GM19395 (cell line): ENCODE results near the gene BMP6.

Source experiments
- ATAC-seq: cut with Tn5 transposase; IDR thresholded peaks from one replicate; pipeline ENCODE4 v1.9.1; 2021; ENCODE audit warnings: mild to moderate bottlenecking, moderate library complexity; ENCODE audit not compliant: unreplicated experiment

The BMP6 gene

GRCh38 chr6:7821426-7821825 lies 95.5 kb downstream of the BMP6 start:
- ATAC-seq, result no peak

GRCh38 chr6:7823552-7823951 lies 97.7 kb downstream of the BMP6 start:
- ATAC-seq, result no peak

- ATAC-seq, result no peak
Observed at GRCh38 chr6:7825986-7826385, 100.1 kb downstream of the BMP6 start.

- no peak for ATAC-seq
Observed at GRCh38 chr6:7827142-7827541, 101.2 kb downstream of the BMP6 start.

- ATAC-seq, result no peak
Observed at GRCh38 chr6:7828124-7828523, 102.2 kb downstream of the BMP6 start.

GRCh38 chr6:7832904-7833750 lies 107.2 kb downstream of the BMP6 start:
- no peak for ATAC-seq

GRCh38 chr6:7833751-7834070 lies 107.8 kb downstream of the BMP6 start:
- no peak for ATAC-seq

- no peak for ATAC-seq
Observed at GRCh38 chr6:7836371-7837026, 110.6 kb downstream of the BMP6 start.

GRCh38 chr6:7841781-7842468 lies 116.0 kb downstream of the BMP6 start:
- no peak for ATAC-seq

- no peak for ATAC-seq
Observed at GRCh38 chr6:7846966-7847818, 121.3 kb downstream of the BMP6 start.

- ATAC-seq, result no peak
Observed at GRCh38 chr6:7848229-7848628, 122.3 kb downstream of the BMP6 start.

GRCh38 chr6:7851780-7852179 lies 125.9 kb downstream of the BMP6 start:
- ATAC-seq, result no peak

GRCh38 chr6:7859591-7859990 lies 133.7 kb downstream of the BMP6 start:
- no peak for ATAC-seq

- ATAC-seq, result no peak
Observed at GRCh38 chr6:7865781-7866180, 139.9 kb downstream of the BMP6 start.

- no peak for ATAC-seq
Observed at GRCh38 chr6:7866526-7866925, 140.6 kb downstream of the BMP6 start.

- no peak for ATAC-seq
Observed at GRCh38 chr6:7868926-7869325, 143.0 kb downstream of the BMP6 start.

GRCh38 chr6:7878401-7878964 lies 152.6 kb downstream of the BMP6 start:
- ATAC-seq, result no peak

GRCh38 chr6:7879043-7879442 lies 153.1 kb downstream of the BMP6 start:
- ATAC-seq, result no peak

- no peak for ATAC-seq
Observed at GRCh38 chr6:7879579-7879978, 153.7 kb downstream of the BMP6 start.

- no peak for ATAC-seq
Observed at GRCh38 chr6:7879980-7880717, 154.2 kb downstream of the BMP6 start.
